Measurements from ENCODE around the gene UMAD1.

DNA sequence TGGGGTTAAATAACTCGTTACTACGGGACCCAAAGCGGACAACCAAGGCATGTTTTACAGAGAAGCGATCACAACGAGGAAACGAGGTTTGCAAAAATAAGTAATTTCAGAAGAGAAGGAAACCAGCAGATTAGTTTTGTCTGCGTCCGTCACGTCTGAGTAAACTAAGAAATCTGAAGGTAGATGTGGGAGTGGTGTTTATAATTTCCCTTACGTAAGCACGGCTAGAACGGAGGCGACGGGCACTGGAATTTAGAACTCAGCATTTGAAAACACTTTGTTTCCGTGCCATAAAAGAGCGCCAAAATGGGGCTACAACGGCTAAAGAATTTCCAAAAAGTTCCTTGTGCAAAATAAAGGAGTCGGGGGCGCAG lies 718 bp upstream of the UMAD1 start:
- TF ChIP-seq CTCF (IDR thresholded peaks at IDR 0.05): no peak
- TF ChIP-seq POLR2A (IDR thresholded peaks at IDR 0.05): no peak
